HG02588 (cell line): ENCODE measurements around the gene FBXO2.
"Not testable (repeated sequence)": the region's sequence is repeated elsewhere in the genome, so short reads cannot be mapped to it uniquely, and the experiment has no call there.

ENCODE experiments used
- ATAC-seq: cut with Tn5 transposase; IDR thresholded peaks from one replicate; pipeline ENCODE4 v1.9.1; 2021; ENCODE audit warnings: mild to moderate bottlenecking, moderate library complexity; ENCODE audit not compliant: unreplicated experiment

Gene FBXO2

DNA sequence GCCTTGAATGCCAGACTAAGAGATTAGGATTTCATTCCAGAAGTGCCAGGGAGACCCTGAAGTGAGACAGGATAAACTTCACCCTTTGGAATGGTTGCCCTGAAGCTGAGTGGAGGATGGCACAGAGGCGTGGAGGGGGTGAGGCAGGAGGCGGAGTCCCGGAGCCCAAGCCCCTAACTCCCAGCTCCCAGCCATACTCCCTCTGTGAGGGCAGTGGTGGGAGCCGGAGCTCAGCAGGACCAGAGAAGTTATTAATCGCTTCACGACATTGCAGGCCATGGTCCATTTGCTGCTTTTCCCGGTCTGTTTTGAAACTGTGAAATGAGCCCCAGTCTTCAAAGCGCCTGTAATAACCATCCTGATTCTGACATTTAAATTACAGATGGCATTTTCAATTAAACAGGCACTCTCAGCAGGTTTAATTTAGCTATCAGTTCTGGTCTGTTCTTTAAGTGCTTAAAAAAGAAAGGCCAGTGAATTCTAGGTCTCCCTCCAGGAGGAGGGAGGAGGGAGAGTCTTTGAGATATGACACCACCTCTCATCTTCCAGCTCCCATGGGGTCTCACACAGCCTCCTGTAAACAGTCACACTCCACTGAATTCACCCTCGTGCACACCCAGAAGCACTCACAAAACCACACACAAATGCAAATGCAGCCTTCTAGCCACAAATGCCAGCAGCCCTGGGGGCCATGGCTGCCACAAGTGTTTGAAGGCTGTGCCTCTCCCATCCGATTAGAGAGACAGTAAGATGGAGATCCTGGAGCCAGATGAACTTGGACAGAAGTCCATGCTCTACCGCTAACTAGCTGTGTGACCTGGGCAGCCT is 19.6 kb downstream of the FBXO2 start:
- ATAC-seq, result no peak

DNA sequence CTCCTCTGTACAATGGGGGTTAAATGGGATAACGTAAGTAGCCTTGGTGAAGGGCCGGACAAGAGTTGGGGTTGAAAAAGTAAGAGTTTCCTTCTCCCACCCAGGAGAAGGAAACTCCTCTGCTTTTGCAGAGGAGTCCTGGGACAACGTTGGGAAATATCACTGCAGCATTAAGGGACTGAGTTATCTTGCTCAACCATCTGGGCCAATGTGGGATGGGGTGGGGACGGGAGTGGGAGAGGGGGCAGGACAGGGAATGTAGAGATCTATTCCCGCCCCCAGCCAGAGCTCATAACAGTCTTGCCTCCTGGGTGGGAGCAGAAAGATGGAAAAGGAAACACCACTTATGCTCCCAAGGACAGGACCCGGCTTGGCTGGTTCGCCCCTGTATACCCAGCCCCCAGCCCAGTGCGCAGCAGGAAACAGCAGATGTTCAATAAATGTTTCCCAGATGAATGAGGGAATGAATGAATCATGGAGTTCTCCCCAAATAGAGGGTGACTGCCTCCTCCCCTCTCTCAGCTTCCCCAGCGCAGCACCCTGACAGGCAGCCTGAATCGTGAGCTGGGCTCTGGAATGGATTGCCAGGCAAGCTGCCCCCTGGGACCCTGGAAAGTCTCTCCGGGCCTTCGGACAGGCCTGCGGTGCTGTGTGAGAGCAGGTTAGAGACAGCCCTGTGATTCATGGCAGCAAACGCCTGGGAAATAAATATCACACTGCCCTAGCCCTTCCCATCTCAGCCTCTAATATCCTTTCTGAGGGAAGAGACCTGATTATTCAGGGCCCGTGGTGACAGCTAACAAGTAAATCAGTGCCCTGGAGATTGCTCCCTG is 24.8 kb downstream of the FBXO2 start:
- ATAC-seq, result no peak

DNA sequence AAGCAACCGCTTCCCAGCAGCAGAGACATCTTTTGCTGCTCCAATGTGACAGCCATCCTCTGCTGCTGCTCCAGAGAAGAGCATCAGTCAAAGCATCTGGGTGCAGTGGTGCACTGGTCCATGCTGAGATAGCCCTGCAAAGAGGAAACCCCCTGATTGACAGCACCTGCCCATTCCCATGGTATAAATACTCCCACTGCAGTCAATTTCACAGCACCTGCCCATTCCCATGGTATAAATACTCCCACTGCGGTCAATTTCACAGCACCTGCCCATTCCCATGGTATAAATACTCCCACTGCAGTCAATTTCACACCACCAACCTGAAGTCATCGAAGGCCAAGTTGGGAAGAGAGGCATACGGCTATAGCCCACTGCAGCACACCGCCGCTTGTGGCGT is 25.5 kb downstream of the FBXO2 start:
- ATAC-seq, result no peak

DNA sequence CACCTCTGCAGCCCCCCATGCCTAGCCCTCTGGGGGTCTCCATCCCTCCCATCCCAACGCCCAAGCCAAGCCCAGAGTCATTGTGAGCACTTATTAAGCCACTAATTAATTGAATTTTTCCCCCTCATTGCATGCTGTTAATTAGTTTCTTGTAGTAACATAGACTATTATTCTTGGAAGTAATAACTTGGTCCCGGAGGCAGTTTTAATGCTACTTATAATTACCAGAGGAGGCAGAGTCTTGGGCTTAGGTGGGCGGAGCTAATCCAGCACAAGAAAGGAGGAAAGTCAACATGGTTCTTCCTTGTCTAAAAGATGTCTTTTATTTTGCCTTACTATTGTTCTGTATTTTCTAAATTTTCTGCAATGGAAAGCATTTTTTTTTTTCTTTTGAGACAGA is 27.7 kb downstream of the FBXO2 start:
- ATAC-seq, result no peak

- ATAC-seq, result no peak
Observed at GRCh38 chr1:11623702-11624101, 30.5 kb downstream of the FBXO2 start.

DNA sequence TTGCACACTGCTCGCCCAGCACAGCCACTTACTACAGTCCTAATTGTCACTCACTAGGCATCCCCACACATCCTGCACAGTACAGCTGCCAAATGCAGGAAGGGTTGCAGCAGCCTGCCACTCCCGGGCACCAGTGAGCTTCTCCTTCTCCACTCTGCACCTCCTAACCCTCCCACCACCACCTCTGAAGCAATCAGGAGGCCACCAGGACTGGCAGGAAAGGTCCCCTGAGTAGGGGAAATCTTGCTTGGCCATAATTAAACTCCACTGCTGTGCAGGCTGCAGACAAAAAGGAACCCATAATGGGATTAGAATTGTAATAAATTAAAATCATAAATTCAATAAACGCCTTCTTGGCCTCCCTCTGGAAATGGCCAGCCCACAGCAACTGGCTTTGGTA is 31.8 kb downstream of the FBXO2 start:
- ATAC-seq, result no peak

DNA sequence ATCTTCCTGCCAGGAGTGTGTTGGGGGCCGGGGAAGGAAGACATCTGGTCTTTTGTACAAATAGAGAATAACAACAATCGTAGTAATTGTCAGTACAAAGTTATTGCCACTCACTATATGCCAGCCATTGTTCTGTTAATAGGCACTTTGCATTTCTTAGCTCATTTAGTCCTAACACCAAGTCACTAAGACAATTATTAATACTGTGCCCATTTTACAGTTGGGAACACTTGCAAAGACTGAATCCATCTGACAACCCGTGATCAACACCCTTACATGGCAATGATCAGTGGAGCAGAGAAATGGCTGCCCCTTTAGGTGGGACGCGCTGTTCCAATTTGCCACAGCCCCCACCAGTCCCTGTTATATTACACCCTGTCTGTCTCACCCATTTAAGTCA is 33.3 kb downstream of the FBXO2 start:
- no peak for ATAC-seq

GRCh38 chr1:11620405-11620804 is 33.8 kb downstream of the FBXO2 start:
- no peak for ATAC-seq

- no peak for ATAC-seq
Observed at GRCh38 chr1:11617741-11618140, 36.5 kb downstream of the FBXO2 start.

DNA sequence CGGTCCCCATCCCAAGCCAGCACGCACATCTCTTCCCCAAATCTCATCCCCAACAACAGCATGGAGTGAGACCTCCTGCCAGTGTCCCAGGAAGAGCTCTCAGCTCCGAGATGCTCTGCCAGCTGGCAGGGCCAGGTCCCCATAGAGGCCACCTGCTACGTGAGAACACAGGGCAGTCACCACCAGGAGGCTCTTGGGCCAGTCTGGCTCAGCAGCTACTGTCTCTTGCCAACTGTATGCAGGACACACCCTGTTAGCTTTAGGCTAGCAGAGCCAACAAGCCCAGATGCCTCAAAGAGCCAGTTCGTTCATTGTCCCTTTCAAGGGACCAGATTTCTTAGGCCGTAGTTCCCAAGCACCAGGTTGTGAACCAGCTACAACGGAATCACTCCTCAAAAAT is 36.9 kb downstream of the FBXO2 start:
- ATAC-seq, result no peak

DNA sequence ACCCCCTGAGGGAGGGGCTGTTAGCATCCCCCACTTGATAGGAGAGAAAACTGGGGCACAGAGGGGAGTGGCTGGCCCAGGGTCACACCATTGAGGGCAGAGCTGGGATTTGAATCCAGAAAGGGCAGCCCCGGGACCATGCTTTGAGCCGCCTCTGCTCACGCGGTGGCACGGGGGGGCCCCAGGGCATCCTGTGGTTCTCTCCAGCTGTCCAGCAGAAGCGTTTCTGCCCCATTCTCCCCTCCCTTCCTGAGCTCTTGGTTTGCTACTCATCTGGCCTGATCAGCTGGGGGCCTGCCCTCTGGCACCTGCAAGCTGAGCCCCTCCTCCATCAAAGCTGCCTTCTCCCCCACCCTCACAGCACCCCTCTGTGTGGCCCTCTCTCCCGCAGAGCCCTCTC is 37.5 kb downstream of the FBXO2 start:
- ATAC-seq, result no peak

- ATAC-seq, result no peak
Observed at GRCh38 chr1:11615090-11615489, 39.1 kb downstream of the FBXO2 start.

- no peak for ATAC-seq
Observed at GRCh38 chr1:11613347-11613746, 40.9 kb downstream of the FBXO2 start.

DNA sequence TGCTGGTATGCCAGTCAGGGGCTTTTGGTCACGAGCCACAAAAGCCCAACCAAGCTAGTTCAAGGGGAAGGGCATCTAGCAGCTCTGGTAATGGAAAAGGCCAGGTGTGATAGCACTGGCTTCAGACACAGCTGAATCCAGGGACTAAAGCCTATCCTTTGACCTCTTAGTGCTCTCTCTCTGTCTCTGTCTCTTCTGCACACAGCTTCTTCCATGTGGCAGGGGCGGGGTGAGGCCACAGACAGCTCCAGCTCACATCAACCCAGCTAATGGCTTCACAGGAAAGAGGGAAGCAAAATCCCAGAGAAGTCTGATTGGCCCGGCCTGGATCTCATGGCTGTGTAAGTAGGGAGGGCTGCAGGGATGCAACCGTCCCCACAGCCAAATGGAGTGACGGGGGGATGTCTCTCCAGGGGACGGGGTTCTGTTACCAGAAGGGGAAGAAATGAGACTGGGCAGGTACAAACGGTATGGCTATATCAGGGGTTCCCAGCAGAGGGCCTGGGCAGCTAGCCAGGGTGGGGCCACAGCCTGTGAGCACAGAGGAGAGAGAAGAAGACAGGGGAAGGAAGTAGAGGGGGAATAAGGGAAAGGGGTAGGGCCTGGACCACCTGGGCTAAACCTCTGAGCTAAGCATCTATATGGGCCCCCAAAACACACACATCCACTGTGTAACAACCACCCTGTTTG is 42.4 kb downstream of the FBXO2 start:
- no peak for ATAC-seq

- no peak for ATAC-seq
Observed at GRCh38 chr1:11610629-11611180, 43.5 kb downstream of the FBXO2 start.

GRCh38 chr1:11609378-11609777 is 44.9 kb downstream of the FBXO2 start:
- not testable (repeated sequence) for ATAC-seq

- not testable (repeated sequence) for ATAC-seq
Observed at GRCh38 chr1:11608596-11609130, 45.6 kb downstream of the FBXO2 start.

DNA sequence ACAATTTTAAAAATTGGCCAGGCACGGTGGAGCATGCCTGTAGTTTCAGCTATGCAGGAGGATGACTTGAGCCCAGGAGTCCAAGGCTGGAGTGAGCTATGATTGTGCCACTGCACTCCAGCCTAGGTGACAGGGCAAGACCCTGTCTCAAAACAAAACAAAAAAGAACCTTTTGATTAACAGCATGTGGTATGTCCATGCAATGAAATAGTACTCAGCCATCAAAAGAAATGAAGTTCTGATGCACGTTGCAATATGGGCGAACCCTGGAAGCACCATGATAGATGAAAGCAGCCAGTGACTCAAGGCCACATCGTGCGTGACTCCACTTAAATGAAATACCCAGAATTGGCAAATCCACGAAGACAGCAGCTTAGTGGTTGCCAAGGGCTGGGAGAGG is 47.5 kb downstream of the FBXO2 start:
- ATAC-seq, result no peak

- no peak for ATAC-seq
Observed at GRCh38 chr1:11602981-11603380, 51.2 kb downstream of the FBXO2 start.

GRCh38 chr1:11602424-11602823 is 51.8 kb downstream of the FBXO2 start:
- no peak for ATAC-seq

GRCh38 chr1:11600836-11601235 is 53.4 kb downstream of the FBXO2 start:
- no peak for ATAC-seq
